Measurements from ENCODE around the gene PCBP3.

DNA sequence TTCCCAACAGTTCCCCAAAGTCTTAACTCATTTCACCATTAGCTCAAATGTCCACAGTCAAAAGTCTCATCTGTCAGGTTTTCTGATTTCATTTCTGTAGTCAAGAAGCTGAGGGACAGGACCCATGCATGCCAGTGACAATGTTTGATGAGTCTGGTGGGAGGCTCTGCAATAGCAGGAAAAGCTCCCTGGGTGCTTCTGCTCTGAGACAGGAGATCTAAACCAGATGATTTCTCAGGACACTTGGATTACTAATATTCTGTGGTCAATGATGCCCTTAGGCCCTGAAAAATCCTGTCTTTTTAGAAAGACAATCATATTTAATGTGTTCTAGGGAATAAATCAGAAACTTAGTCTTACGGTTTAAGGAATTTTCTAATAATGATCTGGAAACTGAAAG is 56.4 kb downstream of the PCBP3 start:
- TF ChIP-seq, protein P1, sequence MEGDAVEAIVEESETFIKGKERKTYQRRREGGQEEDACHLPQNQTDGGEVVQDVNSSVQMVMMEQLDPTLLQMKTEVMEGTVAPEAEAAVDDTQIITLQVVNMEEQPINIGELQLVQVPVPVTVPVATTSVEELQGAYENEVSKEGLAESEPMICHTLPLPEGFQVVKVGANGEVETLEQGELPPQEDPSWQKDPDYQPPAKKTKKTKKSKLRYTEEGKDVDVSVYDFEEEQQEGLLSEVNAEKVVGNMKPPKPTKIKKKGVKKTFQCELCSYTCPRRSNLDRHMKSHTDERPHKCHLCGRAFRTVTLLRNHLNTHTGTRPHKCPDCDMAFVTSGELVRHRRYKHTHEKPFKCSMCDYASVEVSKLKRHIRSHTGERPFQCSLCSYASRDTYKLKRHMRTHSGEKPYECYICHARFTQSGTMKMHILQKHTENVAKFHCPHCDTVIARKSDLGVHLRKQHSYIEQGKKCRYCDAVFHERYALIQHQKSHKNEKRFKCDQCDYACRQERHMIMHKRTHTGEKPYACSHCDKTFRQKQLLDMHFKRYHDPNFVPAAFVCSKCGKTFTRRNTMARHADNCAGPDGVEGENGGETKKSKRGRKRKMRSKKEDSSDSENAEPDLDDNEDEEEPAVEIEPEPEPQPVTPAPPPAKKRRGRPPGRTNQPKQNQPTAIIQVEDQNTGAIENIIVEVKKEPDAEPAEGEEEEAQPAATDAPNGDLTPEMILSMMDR (IDR thresholded peaks at IDR 0.05), result no peak
- no peak for TF ChIP-seq POLR2A (IDR thresholded peaks at IDR 0.05)

Measured in lower leg skin (tissue), 3 donors.